Astrocyte (in vitro differentiated cells and primary cell): Measurements from ENCODE around the gene CYP2B6. TPM values are rescaled to one million over a fixed set of nuclear protein-coding genes. Genes with fewer than 3 reads are reported as not detected.

Source experiments
- DNase-seq: peaks from one replicate; pipeline ENCODE4 v3.0.0-alpha.2; 2010; ENCODE audit warnings: low read depth
- FAIRE-seq: peaks from 2 replicates; lab custom pipeline; 2011; peaks lifted over from hg19 to GRCh38; lab: Jason Lieb, UNC
- H2AFZ ChIP-seq: 2 replicates; pipeline ENCODE4 v1.6.0; 2012; ENCODE audit warnings: low read depth, low read length, inconsistent platforms
- H3K27ac ChIP-seq: 2 replicates; pipeline ENCODE4 v1.5.1; 2011; ENCODE audit warnings: low read depth, low read length, inconsistent platforms
- H3K27me3 ChIP-seq: 2 replicates; pipeline ENCODE4 v1.6.0; 2011; ENCODE audit warnings: low read length, inconsistent platforms; ENCODE audit not compliant: insufficient read depth
- H3K36me3 ChIP-seq: 2 replicates; pipeline ENCODE4 v1.5.1; 2011; ENCODE audit warnings: low read length, inconsistent platforms; ENCODE audit not compliant: insufficient read depth
- H3K4me1 ChIP-seq: 2 replicates; pipeline ENCODE4 v1.5.1; 2011; ENCODE audit warnings: low read length, inconsistent platforms; ENCODE audit not compliant: insufficient read depth
- H3K4me2 ChIP-seq: 2 replicates; pipeline ENCODE4 v1.6.0; 2012; ENCODE audit warnings: low read length, inconsistent platforms
- H3K4me3 ChIP-seq: 2 replicates; pipeline ENCODE4 v1.5.1; 2011; ENCODE audit warnings: low read depth, mild to moderate bottlenecking, low read length, inconsistent platforms; ENCODE audit not compliant: insufficient read depth
- H3K79me2 ChIP-seq: 2 replicates; pipeline ENCODE4 v1.6.0; 2012; ENCODE audit warnings: mild to moderate bottlenecking, low read length, inconsistent platforms; ENCODE audit not compliant: insufficient read depth
- H3K9ac ChIP-seq: 2 replicates; pipeline ENCODE4 v1.6.0; 2012; ENCODE audit warnings: mild to moderate bottlenecking, low read length, inconsistent platforms
- H3K9me3 ChIP-seq: 2 replicates; pipeline ENCODE4 v1.5.1; 2012; ENCODE audit warnings: low read depth, mild to moderate bottlenecking, low read length, inconsistent platforms; ENCODE audit not compliant: insufficient read depth
- H4K20me1 ChIP-seq: 2 replicates; pipeline ENCODE4 v1.6.0; 2012; ENCODE audit warnings: low read length, inconsistent platforms; ENCODE audit not compliant: insufficient read depth
- H3K27ac Mint-ChIP-seq: one replicate; pipeline ENCODE4 v1.8.0; 2021; ENCODE audit warnings: mild to moderate bottlenecking, mixed read lengths; ENCODE audit not compliant: unreplicated experiment
- H3K27me3 Mint-ChIP-seq: one replicate; pipeline ENCODE4 v1.8.0; 2021; ENCODE audit warnings: low read depth, mixed read lengths; ENCODE audit not compliant: unreplicated experiment
- H3K36me3 Mint-ChIP-seq: one replicate; pipeline ENCODE4 v1.8.0; 2021; ENCODE audit warnings: low read depth, mixed read lengths; ENCODE audit not compliant: unreplicated experiment
- H3K4me1 Mint-ChIP-seq: one replicate; pipeline ENCODE4 v1.8.0; 2021; ENCODE audit warnings: low read depth, mixed read lengths; ENCODE audit not compliant: unreplicated experiment
- H3K4me3 Mint-ChIP-seq: one replicate; pipeline ENCODE4 v1.8.0; 2021; ENCODE audit warnings: mild to moderate bottlenecking, moderate library complexity, mixed read lengths; ENCODE audit not compliant: unreplicated experiment
- H3K9me3 Mint-ChIP-seq: one replicate; pipeline ENCODE4 v1.8.0; 2021; ENCODE audit warnings: mild to moderate bottlenecking, mixed read lengths; ENCODE audit not compliant: unreplicated experiment
- CTCF ChIP-seq: IDR thresholded peaks from 2 replicates; pipeline ENCODE4 v1.5.1; 2011; ENCODE audit warnings: low read depth, mild to moderate bottlenecking, inconsistent platforms, low read length, moderate library complexity; ENCODE audit not compliant: insufficient read depth
- EZH2 ChIP-seq: IDR thresholded peaks from 2 replicates; pipeline ENCODE4 v1.6.1; 2012; ENCODE audit warnings: mild to moderate bottlenecking, low read length, inconsistent platforms; ENCODE audit not compliant: insufficient read depth
- total RNA-seq: library from RNA; stranded (reverse); gene quantifications from 2 replicates; pipeline ENCODE4 v1.2.1, GENCODE V29; 2021

The CYP2B6 gene
- total RNA-seq, 1 donor from 2014 or later = not detected

- Histone ChIP-seq H3K4me1 (no peaks in the 10 kb centered on the region), H3K4me2 (no peak overlapping the region), H3K27me3 (no peaks in the 10 kb centered on the region), H3K9me3 (no peaks in the 10 kb centered on the region), H3K4me3 (no peak overlapping the region), H3K79me2 (no peaks in the 10 kb centered on the region), H2AFZ (no peak overlapping the region), H3K27ac (no peak overlapping the region), H3K9ac (no peak overlapping the region), H4K20me1 (no peaks in the 10 kb centered on the region), H3K36me3 (no peaks in the 10 kb centered on the region)
- H3K36me3 Mint-ChIP-seq = no peaks in the 10 kb centered on the region
- no peak for TF ChIP-seq CTCF
- TF ChIP-seq EZH2 = no peak
- H3K4me1 Mint-ChIP-seq = no peaks in the 10 kb centered on the region
- no peak overlapping the region for H3K4me3 Mint-ChIP-seq
- H3K27ac Mint-ChIP-seq = no peak overlapping the region
- FAIRE-seq (no peak), DNase-seq (no peak)
- H3K27me3 Mint-ChIP-seq = peaks cover 23% of the 10 kb centered on the region
- H3K9me3 Mint-ChIP-seq = no peaks in the 10 kb centered on the region
These were observed 22.3 kb downstream of the CYP2B6 start for GRCh38 chr19:41013359-41013758.

- TF ChIP-seq CTCF = no peak
- TF ChIP-seq EZH2 = no peak
- no peak overlapping the region for H3K27ac ChIP-seq
- H3K36me3 ChIP-seq = no peaks in the 10 kb centered on the region
- Mint-ChIP-seq H3K36me3 (no peaks in the 10 kb centered on the region), H3K4me3 (no peak overlapping the region), H3K27ac (no peak overlapping the region), H3K27me3 (peaks cover 18% of the 10 kb centered on the region), H3K9me3 (no peaks in the 10 kb centered on the region), H3K4me1 (no peaks in the 10 kb centered on the region)
- no peaks in the 10 kb centered on the region for H3K9me3 ChIP-seq
- H2AFZ ChIP-seq = no peak overlapping the region
- H3K27me3 ChIP-seq = no peaks in the 10 kb centered on the region
- FAIRE-seq (no peak), DNase-seq (no peak)
- no peaks in the 10 kb centered on the region for H3K79me2 ChIP-seq
- H4K20me1 ChIP-seq = no peaks in the 10 kb centered on the region
- no peak overlapping the region for H3K9ac ChIP-seq
- no peaks in the 10 kb centered on the region for H3K4me1 ChIP-seq
- no peak overlapping the region for H3K4me2 ChIP-seq
- H3K4me3 ChIP-seq = no peak overlapping the region
These were observed 23.6 kb downstream of the CYP2B6 start for GRCh38 chr19:41014643-41015042.

GRCh38 chr19:41016488-41017071, 25.5 kb downstream of the CYP2B6 start:
- no peaks in the 10 kb centered on the region for H3K4me1 ChIP-seq
- no peak overlapping the region for H3K27ac ChIP-seq
- no peak for FAIRE-seq
- no peak overlapping the region for H3K9ac ChIP-seq
- no peak for DNase-seq
- no peak for TF ChIP-seq EZH2
- no peak for TF ChIP-seq CTCF
- Mint-ChIP-seq H3K9me3 (no peaks in the 10 kb centered on the region), H3K4me1 (no peaks in the 10 kb centered on the region), H3K27ac (no peak overlapping the region), H3K36me3 (no peaks in the 10 kb centered on the region), H3K4me3 (no peak overlapping the region), H3K27me3 (peaks cover 17% of the 10 kb centered on the region)
- no peaks in the 10 kb centered on the region for H3K36me3 ChIP-seq
- H3K27me3 ChIP-seq = no peaks in the 10 kb centered on the region
- no peaks in the 10 kb centered on the region for H3K79me2 ChIP-seq
- H2AFZ ChIP-seq = no peak overlapping the region
- H3K9me3 ChIP-seq = no peaks in the 10 kb centered on the region
- H3K4me2 ChIP-seq = no peak overlapping the region
- no peak overlapping the region for H3K4me3 ChIP-seq
- H4K20me1 ChIP-seq = no peaks in the 10 kb centered on the region
